WTC11 (cell line): Measurements from ENCODE around the gene PSME4. TPM values are rescaled to one million over a fixed set of nuclear protein-coding genes. Genes with fewer than 3 reads are reported as not detected.

ENCODE experiments used
- ATAC-seq: fragments of 200-7000 bp; cut with Tn5 transposase; 2 replicates; pipeline ENCODE4 v1.10.0; 2021; ENCODE audit warnings: mild to moderate bottlenecking, moderate library complexity
- CTCF ChIA-PET: fragments of 300-600 bp; sonication (Branson Sonifier 250); formaldehyde crosslinking; loops from one replicate; lab custom pipeline; 2021; ENCODE audit warnings: antibody characterized with exemption; lab: Charles Lee
- POLR2A ChIA-PET: fragments of 350-600 bp; sonication (Branson Sonifier 250); formaldehyde crosslinking; loops from one replicate; lab custom pipeline; 2021; ENCODE audit warnings: antibody characterized with exemption; lab: Charles Lee
- DNase-seq: peaks from one replicate; pipeline ENCODE4 v3.0.0; 2021; ENCODE audit warnings: low spot score
- H3K27ac Mint-ChIP-seq: 2 replicates; pipeline ENCODE4 v1.8.0; 2021; ENCODE audit warnings: mixed read lengths
- H3K27me3 Mint-ChIP-seq: 2 replicates; pipeline ENCODE4 v1.8.0; 2021; ENCODE audit warnings: low read depth, mild to moderate bottlenecking, moderate library complexity, mixed read lengths
- H3K36me3 Mint-ChIP-seq: 2 replicates; pipeline ENCODE4 v1.8.0; 2021; ENCODE audit warnings: mixed read lengths
- H3K4me1 Mint-ChIP-seq: 2 replicates; pipeline ENCODE4 v1.8.0; 2022; ENCODE audit warnings: mixed read lengths
- H3K4me3 Mint-ChIP-seq: 2 replicates; pipeline ENCODE4 v1.8.0; 2021; ENCODE audit warnings: mild to moderate bottlenecking, moderate library complexity, mixed read lengths
- H3K9me3 Mint-ChIP-seq: 2 replicates; pipeline ENCODE4 v1.8.0; 2021; ENCODE audit warnings: mixed read lengths
- CBFB ChIP-seq: sonication (generic); formaldehyde crosslinking; IDR thresholded peaks from 2 replicates; pipeline ENCODE4 v1.8.1; 2022; ENCODE audit warnings: mild to moderate bottlenecking, low read depth, missing genetic modification reagents
- CREB1 ChIP-seq: sonication (generic); formaldehyde crosslinking; IDR thresholded peaks from 2 replicates; pipeline ENCODE4 v1.8.0; 2023; ENCODE audit warnings: mild to moderate bottlenecking, missing genetic modification reagents
- CTCF ChIP-seq: fragments of 200-600 bp; IDR thresholded peaks from 2 replicates; pipeline ENCODE4 v1.8.0; 2022; ENCODE audit warnings: antibody characterized with exemption
- E2F4 ChIP-seq: sonication (generic); formaldehyde crosslinking; IDR thresholded peaks from 2 replicates; pipeline ENCODE4 v1.8.1; 2022; ENCODE audit warnings: low read depth, mild to moderate bottlenecking, moderate library complexity, missing genetic modification reagents, borderline replicate concordance
- E2F5 ChIP-seq: sonication (generic); formaldehyde crosslinking; IDR thresholded peaks from 2 replicates; pipeline ENCODE4 v1.8.1; 2022; ENCODE audit warnings: mild to moderate bottlenecking, moderate library complexity, missing genetic modification reagents
- ERG ChIP-seq: fragments of 250-450 bp; sonication (Bioruptor Pico); IDR thresholded peaks from 2 replicates; pipeline ENCODE4 v1.8.0; 2021; ENCODE audit warnings: mild to moderate bottlenecking
- ETV6 ChIP-seq: sonication (generic); formaldehyde crosslinking; IDR thresholded peaks from 2 replicates; pipeline ENCODE4 v1.8.1; 2022; ENCODE audit warnings: mild to moderate bottlenecking, missing genetic modification reagents
- FOXK1 ChIP-seq: sonication (generic); formaldehyde crosslinking; IDR thresholded peaks from 2 replicates; pipeline ENCODE4 v1.8.0; 2022; ENCODE audit warnings: mild to moderate bottlenecking, moderate library complexity, missing genetic modification reagents
- JAZF1 ChIP-seq: fragments of 250-450 bp; sonication (Bioruptor Pico); IDR thresholded peaks from 2 replicates; pipeline ENCODE4 v1.9.0; 2021; ENCODE audit warnings: moderate library complexity, mild to moderate bottlenecking, inconsistent platforms
- MAX ChIP-seq: sonication (generic); formaldehyde crosslinking; IDR thresholded peaks from 2 replicates; pipeline ENCODE4 v1.8.0; 2022; ENCODE audit warnings: mild to moderate bottlenecking, missing genetic modification reagents
- MLX ChIP-seq: sonication (generic); formaldehyde crosslinking; IDR thresholded peaks from 2 replicates; pipeline ENCODE4 v1.8.1; 2023; ENCODE audit warnings: mild to moderate bottlenecking, missing genetic modification reagents, moderate library complexity
- NFE2L1 ChIP-seq: sonication (generic); formaldehyde crosslinking; IDR thresholded peaks from 2 replicates; pipeline ENCODE4 v1.8.1; 2023; ENCODE audit warnings: missing genetic modification reagents
- PREB ChIP-seq: sonication (generic); formaldehyde crosslinking; IDR thresholded peaks from 2 replicates; pipeline ENCODE4 v1.8.1; 2022; ENCODE audit warnings: mild to moderate bottlenecking, missing genetic modification reagents, moderate library complexity, borderline replicate concordance
- RELA ChIP-seq: sonication (generic); formaldehyde crosslinking; IDR thresholded peaks from 2 replicates; pipeline ENCODE4 v1.8.1; 2022; ENCODE audit warnings: missing genetic modification reagents, mild to moderate bottlenecking, borderline replicate concordance
- RORB ChIP-seq: fragments of 250-450 bp; sonication (Bioruptor Pico); IDR thresholded peaks from 2 replicates; pipeline ENCODE4 v1.9.0; 2021; ENCODE audit warnings: mild to moderate bottlenecking
- TEAD4 ChIP-seq: sonication (generic); formaldehyde crosslinking; IDR thresholded peaks from 2 replicates; pipeline ENCODE4 v1.8.0; 2022; ENCODE audit warnings: mild to moderate bottlenecking, missing genetic modification reagents
- USF1 ChIP-seq: sonication (generic); formaldehyde crosslinking; IDR thresholded peaks from 2 replicates; pipeline ENCODE4 v1.8.0; 2022; ENCODE audit warnings: mild to moderate bottlenecking, missing genetic modification reagents
- USF2 ChIP-seq: sonication (generic); formaldehyde crosslinking; IDR thresholded peaks from 2 replicates; pipeline ENCODE4 v1.8.1; 2023; ENCODE audit warnings: mild to moderate bottlenecking, missing genetic modification reagents, moderate library complexity
- ZNF121 ChIP-seq: sonication (generic); formaldehyde crosslinking; IDR thresholded peaks from 2 replicates; pipeline ENCODE4 v1.8.0; 2023; ENCODE audit warnings: missing genetic modification reagents
- ZNF138 ChIP-seq: sonication (generic); formaldehyde crosslinking; conservative IDR thresholded peaks from 2 replicates; pipeline ENCODE4 v1.8.1; 2022; ENCODE audit warnings: mild to moderate bottlenecking, moderate library complexity, missing genetic modification reagents
- ZNF416 ChIP-seq: fragments of 250-450 bp; sonication (Bioruptor Pico); IDR thresholded peaks from 2 replicates; pipeline ENCODE4 v1.9.0; 2021; ENCODE audit warnings: mild to moderate bottlenecking, inconsistent platforms
- ZNF425 ChIP-seq: fragments of 250-450 bp; sonication (Bioruptor Pico); conservative IDR thresholded peaks from 2 replicates; pipeline ENCODE4 v1.9.0; 2021; ENCODE audit warnings: mild to moderate bottlenecking
- ZNF671 ChIP-seq: fragments of 250-450 bp; sonication (Bioruptor Pico); IDR thresholded peaks from 2 replicates; pipeline ENCODE4 v1.8.0; 2021; ENCODE audit warnings: mild to moderate bottlenecking
- total RNA-seq: library from RNA; stranded (reverse); gene quantifications from 3 replicates; pipeline ENCODE4 v1.2.3, GENCODE V29; 2021

The PSME4 gene
- total RNA-seq, 1 experiment from 2014 or later = 91.9 TPM

GRCh38 chr2:53991948-53992347, 21.2 kb upstream of the PSME4 start:
- ChIA-PET POLR2A (no interaction called here), CTCF (no interaction called here)
- Mint-ChIP-seq H3K9me3 (no peaks in the 10 kb centered on the region), H3K27ac (no peak overlapping the region), H3K36me3 (no peaks in the 10 kb centered on the region), H3K27me3 (no peaks in the 10 kb centered on the region), H3K4me1 (no peaks in the 10 kb centered on the region), H3K4me3 (no peak overlapping the region)
- no peak for ATAC-seq
- DNase-seq = no peak
- no peak for TF ChIP-seq ZNF416
- TF ChIP-seq ZNF671 (CRISPR knock-in tag) = no peak
- TF ChIP-seq RELA (CRISPR knock-in tag) = no peak
- TF ChIP-seq ZNF121 (CRISPR knock-in tag) = no peak
- no peak for TF ChIP-seq ETV6 (CRISPR knock-in tag)
- TF ChIP-seq USF1 (CRISPR knock-in tag) = no peak
- no peak for TF ChIP-seq MAX (CRISPR knock-in tag)
- TF ChIP-seq E2F4 = no peak
- TF ChIP-seq ERG (CRISPR knock-in tag) = no peak

GRCh38 chr2:53989210-53989862, 18.5 kb upstream of the PSME4 start:
- POLR2A ChIA-PET = no interaction called here
- no peaks in the 10 kb centered on the region for H3K36me3 Mint-ChIP-seq
- no peaks in the 10 kb centered on the region for H3K27me3 Mint-ChIP-seq
- CTCF ChIA-PET = no interaction called here
- no peaks in the 10 kb centered on the region for H3K9me3 Mint-ChIP-seq
- H3K4me3 Mint-ChIP-seq = no peak overlapping the region
- DNase-seq = no peak
- no peak for ATAC-seq
- H3K27ac Mint-ChIP-seq = no peak overlapping the region
- H3K4me1 Mint-ChIP-seq = peaks cover 3% of the 10 kb centered on the region; the same call in 1 of the 2 replicates
- no peak for TF ChIP-seq CBFB
- no peak for TF ChIP-seq ERG (CRISPR knock-in tag)
- TF ChIP-seq USF2 (CRISPR knock-in tag) = no peak
- TF ChIP-seq MLX (CRISPR knock-in tag) = no peak
- no peak for TF ChIP-seq E2F5 (CRISPR knock-in tag)
- no peak for TF ChIP-seq FOXK1 (CRISPR knock-in tag)
- TF ChIP-seq PREB = no peak
- no peak for TF ChIP-seq CREB1 (CRISPR knock-in tag)
- no peak for TF ChIP-seq NFE2L1 (CRISPR knock-in tag)
- no peak for TF ChIP-seq TEAD4 (CRISPR knock-in tag)
- no peak for TF ChIP-seq ZNF138 (CRISPR knock-in tag)
- no peak for TF ChIP-seq JAZF1 (CRISPR knock-in tag)
- no peak for TF ChIP-seq CTCF
- TF ChIP-seq RORB (CRISPR knock-in tag) = no peak
- no peak for TF ChIP-seq ZNF425 (CRISPR knock-in tag)
